NCI-H187 (cell line): ENCODE measurements around the gene MAPRE2.

Experiments
- DNase-seq, 2 experiments: peaks; one replicate each; lab custom pipeline; 2025; lab: John Stamatoyannopoulos, UW

Gene MAPRE2

DNA sequence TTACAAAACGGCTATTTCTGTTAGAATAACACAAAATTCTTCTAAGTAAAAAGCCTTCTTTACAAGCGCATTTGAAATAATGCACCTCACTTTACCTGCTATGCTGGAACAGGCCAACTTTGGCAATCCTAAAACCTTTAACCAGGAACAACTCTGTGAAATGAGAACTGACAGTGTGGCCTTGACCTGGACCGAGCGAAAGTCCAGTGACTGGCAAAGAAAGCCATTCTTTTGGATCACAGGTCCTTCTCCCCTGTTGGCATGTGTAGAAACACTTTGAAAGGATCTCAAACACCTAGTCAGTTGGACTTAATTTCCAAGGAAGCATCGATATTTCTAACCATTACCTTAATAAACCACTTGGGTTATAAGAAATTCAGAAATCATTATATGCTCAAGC is 21.2 kb downstream of the MAPRE2 start:
- no peak for DNase-seq

- DNase-seq, result no peak
Observed at GRCh38 chr18:35063875-35064690, 22.9 kb downstream of the MAPRE2 start.

DNA sequence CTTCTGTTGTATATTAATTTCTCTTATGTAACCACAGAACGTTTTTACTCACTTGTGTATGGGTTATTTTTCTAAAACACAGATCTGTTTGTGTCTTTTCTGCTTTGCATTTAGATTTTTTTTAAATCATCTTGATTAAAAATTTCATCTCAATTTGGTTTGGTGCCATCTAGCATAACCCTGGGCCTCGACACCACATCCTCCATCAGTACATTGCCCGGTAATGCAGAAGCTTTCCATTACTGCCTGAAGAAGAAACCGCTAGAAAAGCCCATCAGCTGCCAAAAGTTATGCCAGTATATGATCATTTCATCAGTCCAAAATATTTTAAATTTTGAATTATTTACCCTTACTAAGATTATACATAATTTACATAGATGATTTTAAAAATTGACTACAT is 26.2 kb downstream of the MAPRE2 start:
- no peak for DNase-seq

GRCh38 chr18:35071819-35072247 is 30.6 kb downstream of the MAPRE2 start:
- DNase-seq, result no peak

DNA sequence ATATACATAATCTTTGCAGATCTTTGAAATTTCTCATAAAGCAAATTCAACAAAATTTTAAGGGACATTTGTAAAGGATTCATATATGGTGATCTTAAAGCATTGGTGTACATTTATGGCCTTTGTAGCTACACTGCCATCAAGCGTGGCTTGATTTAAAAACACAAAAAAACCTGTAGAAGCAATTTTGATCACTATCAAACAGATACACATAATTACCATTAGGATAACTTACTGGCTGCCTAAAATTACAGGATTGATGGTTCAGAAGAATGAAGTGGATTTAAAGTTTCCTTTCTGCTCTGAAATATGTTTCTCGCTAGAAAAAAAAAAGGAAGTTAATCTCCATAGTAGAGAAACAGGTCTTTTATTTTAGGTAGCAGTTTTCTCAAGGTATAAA is 31.4 kb downstream of the MAPRE2 start:
- no peak for DNase-seq

DNA sequence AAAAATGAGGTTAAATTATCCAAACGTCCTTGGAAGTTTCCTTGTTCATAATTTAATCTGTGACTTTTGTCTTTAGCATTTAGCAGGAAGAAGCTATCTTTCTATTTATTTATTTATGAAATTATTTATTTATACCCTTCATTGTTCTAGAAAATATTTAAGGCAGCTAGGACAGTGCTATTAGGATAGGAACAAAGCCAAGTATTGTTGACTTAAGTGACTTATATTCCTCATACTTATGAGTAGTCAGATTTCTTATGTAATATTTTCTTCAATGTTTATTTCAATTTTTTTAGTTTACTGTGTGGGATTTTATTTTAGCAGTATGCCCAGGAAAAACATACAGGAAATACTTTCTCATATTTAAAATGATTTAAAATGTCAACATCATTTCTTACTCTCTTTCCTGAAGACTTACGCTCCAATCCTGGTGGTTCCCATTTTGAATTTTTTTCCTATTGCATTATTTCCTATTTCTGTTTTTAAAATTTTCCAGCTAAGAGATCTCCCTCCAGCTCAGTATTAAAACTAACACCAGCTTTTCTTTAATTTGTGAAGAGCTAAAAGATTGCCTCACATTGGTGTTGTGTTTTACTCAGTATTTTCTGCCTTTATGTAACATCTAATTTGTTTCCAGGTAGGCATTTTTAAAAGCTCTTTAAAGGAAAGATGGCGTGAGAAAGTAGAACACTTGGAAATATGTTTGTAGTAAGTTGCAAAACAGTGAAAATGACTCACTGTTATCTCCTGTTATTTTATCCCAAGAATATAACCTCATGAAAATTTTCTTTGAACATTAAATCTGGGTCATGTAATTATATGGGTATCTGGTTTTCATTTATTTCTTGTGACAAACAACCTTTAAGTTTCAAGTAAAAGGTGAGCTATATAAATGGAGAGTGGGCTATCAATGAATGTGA is 32.2 kb downstream of the MAPRE2 start:
- no peak for DNase-seq

- no peak for DNase-seq
Observed at GRCh38 chr18:35074581-35074980, 33.4 kb downstream of the MAPRE2 start.

GRCh38 chr18:35075132-35075531 is 33.9 kb downstream of the MAPRE2 start:
- no peak for DNase-seq

- DNase-seq, result no peak
Observed at GRCh38 chr18:35076135-35076924, 35.1 kb downstream of the MAPRE2 start.

DNA sequence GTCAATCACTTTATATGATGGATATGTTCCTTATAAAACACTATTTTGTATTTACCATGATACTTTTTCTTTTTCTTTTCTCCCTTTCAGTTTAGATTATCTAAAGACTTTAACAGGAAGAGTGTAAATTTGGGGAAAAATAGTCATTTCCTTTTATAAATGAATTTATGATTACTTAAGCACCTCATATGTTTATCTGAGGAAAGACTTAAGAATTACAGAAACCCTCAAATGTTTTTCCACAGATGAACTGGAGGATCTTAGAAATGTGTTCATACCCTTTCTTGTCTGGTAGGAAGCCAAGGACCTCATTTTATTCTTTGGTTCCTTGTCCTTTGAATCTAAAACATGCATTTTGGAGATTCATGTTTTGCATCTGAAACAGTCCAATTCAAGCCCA is 36.7 kb downstream of the MAPRE2 start:
- no peak for DNase-seq

GRCh38 chr18:35080058-35080457 is 38.8 kb downstream of the MAPRE2 start:
- no peak for DNase-seq

- DNase-seq, result no peak
Observed at GRCh38 chr18:35083174-35083712, 42.0 kb downstream of the MAPRE2 start.

- DNase-seq, result no peak
Observed at GRCh38 chr18:35084494-35085449, 43.6 kb downstream of the MAPRE2 start.

DNA sequence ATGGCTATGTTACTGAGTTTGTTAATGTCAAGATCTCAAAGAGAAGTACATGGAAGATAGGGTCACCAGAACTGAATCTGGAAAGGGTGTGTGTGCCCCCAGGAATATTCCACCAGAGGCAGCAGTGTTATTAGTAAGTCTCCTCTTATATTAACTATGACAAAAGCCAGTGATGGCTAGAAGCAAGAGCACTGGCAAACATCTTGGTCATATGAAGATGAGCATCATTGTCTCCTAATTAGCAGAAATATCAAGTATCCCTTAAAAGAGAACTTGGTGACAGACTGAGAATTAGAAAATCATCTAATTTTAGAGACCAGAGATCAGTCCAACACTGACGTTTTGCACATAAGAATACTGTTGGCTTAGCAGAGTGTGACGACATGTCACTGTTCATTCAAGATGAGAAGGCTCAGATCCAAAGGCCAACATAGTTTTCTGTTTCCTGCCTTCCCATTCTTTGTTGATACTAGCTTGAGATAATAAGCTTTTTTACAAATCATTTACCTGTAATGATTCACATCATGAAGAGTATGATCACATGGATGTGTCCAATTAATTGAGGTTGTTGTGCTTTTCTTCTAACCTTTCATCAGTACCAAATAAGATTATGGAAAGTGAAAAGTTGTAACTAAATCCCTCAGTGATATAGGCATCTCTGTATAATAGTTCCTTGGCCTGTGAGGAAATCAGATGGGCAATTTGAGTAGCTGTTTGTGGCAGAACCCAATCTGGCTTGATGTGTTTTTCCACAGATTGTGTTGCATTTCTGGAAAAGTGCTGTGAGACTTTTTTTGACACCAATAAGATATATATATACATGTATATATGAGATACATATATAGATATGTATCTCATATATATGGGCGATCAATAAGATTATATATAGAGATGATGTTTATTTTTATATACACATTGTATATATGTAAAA is 44.5 kb downstream of the MAPRE2 start:
- no peak for DNase-seq

- DNase-seq, result no peak
Observed at GRCh38 chr18:35086704-35087103, 45.5 kb downstream of the MAPRE2 start.

DNA sequence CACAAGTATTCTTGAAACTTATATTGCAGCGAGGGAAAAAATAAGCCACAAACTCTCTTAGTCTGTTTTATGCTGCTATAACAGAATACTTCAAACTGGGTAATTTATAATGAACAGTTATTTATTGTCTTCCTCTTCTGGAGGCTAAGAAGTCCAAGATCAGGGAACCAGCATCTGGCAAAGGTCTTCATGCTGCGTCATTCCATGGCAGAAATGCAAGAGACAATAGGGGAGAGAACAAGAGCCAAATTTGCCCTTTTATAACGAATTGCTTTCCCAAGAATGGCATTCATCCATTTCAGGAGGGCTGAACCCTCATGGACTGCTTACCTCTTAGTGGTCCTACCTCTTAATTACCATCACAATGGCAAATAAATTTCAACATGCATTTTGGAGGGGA is 46.5 kb downstream of the MAPRE2 start:
- no peak for DNase-seq

DNA sequence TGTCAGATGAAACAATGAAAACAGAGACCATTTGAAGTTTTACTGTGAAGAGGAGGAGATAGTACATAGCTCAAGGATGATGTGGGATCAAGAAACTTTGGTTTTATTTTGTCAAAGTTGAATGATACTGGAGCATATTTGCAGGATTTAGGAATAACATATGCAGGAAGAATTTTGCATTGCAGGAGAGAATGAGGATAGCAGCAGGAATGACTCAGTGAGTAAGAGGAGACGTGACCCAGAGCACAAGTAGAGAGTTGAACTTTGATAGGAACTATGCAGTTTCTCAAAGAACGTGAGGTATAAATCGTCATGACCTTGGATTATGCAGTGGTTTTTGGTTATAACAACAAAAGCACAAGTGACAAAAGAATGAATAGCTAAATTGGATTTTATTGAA is 47.7 kb downstream of the MAPRE2 start:
- DNase-seq, result no peak

- DNase-seq, result no peak
Observed at GRCh38 chr18:35089382-35089781, 48.2 kb downstream of the MAPRE2 start.

GRCh38 chr18:35089891-35090550 is 48.8 kb downstream of the MAPRE2 start:
- DNase-seq, result no peak
